IMR-90 (cell line): ENCODE results near the gene TTC29.

ENCODE experiments used
- FOS ChIP-seq: fragments of 150-350 bp; IDR thresholded peaks from 2 replicates; pipeline ENCODE4 v1.6.1; 2016; ENCODE audit warnings: low read depth, low read length
- MXI1 ChIP-seq: IDR thresholded peaks from 2 replicates; pipeline ENCODE4 v1.6.1; 2012; ENCODE audit warnings: low read depth, mild to moderate bottlenecking, low read length, moderate library complexity, borderline replicate concordance
- RAD21 ChIP-seq: IDR thresholded peaks from 2 replicates; pipeline ENCODE4 v1.6.1; 2012; ENCODE audit warnings: low read length, improper control_type of control experiment
- TF ChIP-seq, protein P1 (sequence below): conservative IDR thresholded peaks from 2 replicates; pipeline ENCODE4 v1.5.1; 2012; ENCODE audit warnings: mild to moderate bottlenecking, low read depth, low read length, improper control_type of control experiment

DNA sequence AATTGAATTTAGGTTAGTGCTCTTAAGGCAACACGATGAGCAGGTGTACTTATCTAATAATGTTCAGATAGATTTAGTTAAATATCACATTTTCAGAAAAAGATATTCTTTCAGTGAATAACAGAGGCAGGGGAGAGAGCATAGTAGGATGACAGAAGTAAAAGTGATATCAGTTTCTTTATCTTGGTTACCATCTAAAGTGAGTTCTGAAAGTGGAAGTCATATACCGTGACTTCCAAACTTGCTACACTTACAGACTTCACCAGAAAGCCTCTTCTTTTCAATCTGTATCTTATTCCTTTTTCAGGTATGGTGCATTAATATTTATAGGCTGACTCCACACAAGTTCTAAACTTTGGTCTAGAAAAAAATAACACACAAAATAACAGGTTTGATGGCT lies 182.1 kb downstream of the TTC29 start:
- TF ChIP-seq, protein P1, sequence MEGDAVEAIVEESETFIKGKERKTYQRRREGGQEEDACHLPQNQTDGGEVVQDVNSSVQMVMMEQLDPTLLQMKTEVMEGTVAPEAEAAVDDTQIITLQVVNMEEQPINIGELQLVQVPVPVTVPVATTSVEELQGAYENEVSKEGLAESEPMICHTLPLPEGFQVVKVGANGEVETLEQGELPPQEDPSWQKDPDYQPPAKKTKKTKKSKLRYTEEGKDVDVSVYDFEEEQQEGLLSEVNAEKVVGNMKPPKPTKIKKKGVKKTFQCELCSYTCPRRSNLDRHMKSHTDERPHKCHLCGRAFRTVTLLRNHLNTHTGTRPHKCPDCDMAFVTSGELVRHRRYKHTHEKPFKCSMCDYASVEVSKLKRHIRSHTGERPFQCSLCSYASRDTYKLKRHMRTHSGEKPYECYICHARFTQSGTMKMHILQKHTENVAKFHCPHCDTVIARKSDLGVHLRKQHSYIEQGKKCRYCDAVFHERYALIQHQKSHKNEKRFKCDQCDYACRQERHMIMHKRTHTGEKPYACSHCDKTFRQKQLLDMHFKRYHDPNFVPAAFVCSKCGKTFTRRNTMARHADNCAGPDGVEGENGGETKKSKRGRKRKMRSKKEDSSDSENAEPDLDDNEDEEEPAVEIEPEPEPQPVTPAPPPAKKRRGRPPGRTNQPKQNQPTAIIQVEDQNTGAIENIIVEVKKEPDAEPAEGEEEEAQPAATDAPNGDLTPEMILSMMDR, result no peak
- TF ChIP-seq MXI1 (no peak), RAD21 (no peak), FOS (no peak)
